ENCODE data around the gene GLE1.

DNA sequence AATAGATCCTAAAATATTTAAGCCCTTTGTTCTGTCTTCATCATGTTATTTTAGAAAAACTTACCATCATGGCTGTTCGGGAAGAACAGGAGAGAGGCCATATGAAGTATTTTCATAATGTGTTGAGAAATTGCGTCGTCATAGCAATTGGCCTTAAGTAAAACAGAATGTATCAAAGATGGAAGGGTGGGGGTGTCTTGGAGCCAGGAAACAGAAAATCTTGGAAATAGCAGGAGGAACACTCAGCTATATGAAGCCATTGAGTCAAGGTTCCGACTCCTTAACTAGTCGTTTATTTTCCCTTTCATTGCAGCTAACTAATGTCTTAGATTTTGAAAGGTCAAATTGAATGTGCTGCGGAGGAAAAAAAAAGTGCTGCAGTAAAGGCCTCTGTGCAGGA is 49.2 kb downstream of the GLE1 start:
- TF ChIP-seq, protein P1, sequence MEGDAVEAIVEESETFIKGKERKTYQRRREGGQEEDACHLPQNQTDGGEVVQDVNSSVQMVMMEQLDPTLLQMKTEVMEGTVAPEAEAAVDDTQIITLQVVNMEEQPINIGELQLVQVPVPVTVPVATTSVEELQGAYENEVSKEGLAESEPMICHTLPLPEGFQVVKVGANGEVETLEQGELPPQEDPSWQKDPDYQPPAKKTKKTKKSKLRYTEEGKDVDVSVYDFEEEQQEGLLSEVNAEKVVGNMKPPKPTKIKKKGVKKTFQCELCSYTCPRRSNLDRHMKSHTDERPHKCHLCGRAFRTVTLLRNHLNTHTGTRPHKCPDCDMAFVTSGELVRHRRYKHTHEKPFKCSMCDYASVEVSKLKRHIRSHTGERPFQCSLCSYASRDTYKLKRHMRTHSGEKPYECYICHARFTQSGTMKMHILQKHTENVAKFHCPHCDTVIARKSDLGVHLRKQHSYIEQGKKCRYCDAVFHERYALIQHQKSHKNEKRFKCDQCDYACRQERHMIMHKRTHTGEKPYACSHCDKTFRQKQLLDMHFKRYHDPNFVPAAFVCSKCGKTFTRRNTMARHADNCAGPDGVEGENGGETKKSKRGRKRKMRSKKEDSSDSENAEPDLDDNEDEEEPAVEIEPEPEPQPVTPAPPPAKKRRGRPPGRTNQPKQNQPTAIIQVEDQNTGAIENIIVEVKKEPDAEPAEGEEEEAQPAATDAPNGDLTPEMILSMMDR (IDR thresholded peaks at IDR 0.05): no peak
- TF ChIP-seq EZH2 (IDR thresholded peaks at IDR 0.05; ENCODE audit: borderline replicate concordance, insufficient read depth, low read depth, low read length, poor library complexity, severe bottlenecking): no peak

All from B cell (primary cell).